Stimulated activated naive CD8-positive, alpha-beta T cell treated with anti-CD3 and anti-CD28 coated beads, Interleukin-15, Interleukin-2, amounts not matched to agents 100 ng/mL and 50 ng/mL, for 24 hours (primary cell): ENCODE results near the gene INSYN2B.

Experiments used
- H3K27ac Mint-ChIP-seq: one replicate; pipeline ENCODE4 v1.8.0; 2021; ENCODE audit warnings: mild to moderate bottlenecking, mixed read lengths
- H3K27me3 Mint-ChIP-seq: one replicate; pipeline ENCODE4 v1.8.0; 2021; ENCODE audit warnings: mixed read lengths
- H3K36me3 Mint-ChIP-seq: one replicate; pipeline ENCODE4 v1.8.0; 2021; ENCODE audit warnings: low read depth, mixed read lengths
- H3K4me1 Mint-ChIP-seq: one replicate; pipeline ENCODE4 v1.8.0; 2021; ENCODE audit warnings: low read depth, mixed read lengths
- H3K4me3 Mint-ChIP-seq: one replicate; pipeline ENCODE4 v1.8.0; 2021; ENCODE audit warnings: mild to moderate bottlenecking, mixed read lengths
- H3K9me3 Mint-ChIP-seq: one replicate; pipeline ENCODE4 v1.8.0; 2021; ENCODE audit warnings: mixed read lengths

Gene INSYN2B

DNA sequence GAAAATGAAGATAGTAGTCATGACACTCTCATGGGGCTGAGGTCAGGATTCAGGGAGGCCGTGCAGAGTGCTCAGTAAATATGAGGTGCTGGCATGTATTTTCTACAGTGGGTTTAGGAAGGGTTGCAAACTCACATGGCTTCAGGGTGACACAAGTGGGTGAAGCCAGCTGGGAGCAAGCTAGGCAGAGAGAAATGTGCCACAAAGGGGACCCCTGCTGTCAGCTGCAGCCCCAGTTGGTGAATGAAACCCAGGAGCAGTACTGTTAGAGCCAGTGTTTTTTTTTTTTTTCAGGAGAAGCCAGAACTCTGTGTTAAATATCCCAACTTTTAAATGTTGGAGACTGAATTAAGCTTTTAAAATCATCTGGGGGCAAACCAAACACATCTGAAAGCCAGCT, 75.3 kb downstream of the INSYN2B start:
- no peak overlapping the region for H3K27ac Mint-ChIP-seq
- H3K4me3 Mint-ChIP-seq: no peak overlapping the region

DNA sequence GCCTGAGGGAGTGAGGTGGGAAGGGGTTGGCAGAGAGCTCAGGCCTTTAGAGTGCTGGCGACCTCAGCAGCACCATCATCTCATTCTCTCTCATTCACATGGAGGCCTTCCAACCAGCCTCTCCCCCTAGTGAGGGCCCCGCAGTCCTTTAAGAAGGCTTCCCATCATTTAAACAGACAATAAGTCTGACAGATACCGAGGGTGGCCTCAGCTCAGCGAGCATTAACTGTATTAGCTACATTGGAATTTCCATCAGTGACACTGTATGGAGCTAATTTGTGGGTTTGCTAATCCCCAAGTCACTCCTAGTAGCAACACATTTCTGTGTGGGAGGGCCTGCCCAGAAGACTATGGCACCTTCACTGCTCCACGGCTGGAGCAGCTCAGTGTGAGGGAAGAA, 75.8 kb downstream of the INSYN2B start:
- Mint-ChIP-seq H3K27ac (no peak overlapping the region), H3K4me3 (no peak overlapping the region), H3K4me1 (peaks cover 23% of the 10 kb centered on the region), H3K9me3 (no peaks in the 10 kb centered on the region), H3K27me3 (no peaks in the 10 kb centered on the region), H3K36me3 (peaks cover 25% of the 10 kb centered on the region)

More for the DNA sequence above, 75.3 kb downstream of the INSYN2B start:
- Mint-ChIP-seq H3K27me3 (no peaks in the 10 kb centered on the region), H3K36me3 (peaks cover 20% of the 10 kb centered on the region), H3K4me1 (peaks cover 23% of the 10 kb centered on the region), H3K9me3 (no peaks in the 10 kb centered on the region)

DNA sequence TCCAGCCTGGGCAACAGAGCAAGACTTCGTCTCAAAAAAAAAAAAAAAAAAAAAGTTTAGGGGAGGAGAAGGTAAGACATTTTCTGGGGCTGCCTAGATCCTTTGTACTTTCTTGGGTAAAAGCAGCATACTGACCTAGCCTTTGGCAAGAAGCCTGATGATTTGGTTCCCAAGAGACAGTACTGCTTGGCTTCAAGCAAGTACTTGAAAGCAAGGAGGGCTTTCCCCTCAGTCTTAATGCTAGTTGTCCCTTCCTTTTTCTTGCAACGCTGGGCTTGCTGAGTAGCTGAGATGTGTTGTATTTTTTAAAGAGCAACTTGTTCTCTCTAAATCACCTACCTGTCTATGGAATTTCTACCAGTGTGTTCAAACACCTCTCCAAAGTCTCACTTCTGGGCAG, 76.2 kb downstream of the INSYN2B start:
- Mint-ChIP-seq H3K27ac (no peak overlapping the region), H3K4me3 (no peak overlapping the region), H3K27me3 (no peaks in the 10 kb centered on the region), H3K9me3 (no peaks in the 10 kb centered on the region), H3K36me3 (peaks cover 28% of the 10 kb centered on the region), H3K4me1 (peaks cover 23% of the 10 kb centered on the region)

DNA sequence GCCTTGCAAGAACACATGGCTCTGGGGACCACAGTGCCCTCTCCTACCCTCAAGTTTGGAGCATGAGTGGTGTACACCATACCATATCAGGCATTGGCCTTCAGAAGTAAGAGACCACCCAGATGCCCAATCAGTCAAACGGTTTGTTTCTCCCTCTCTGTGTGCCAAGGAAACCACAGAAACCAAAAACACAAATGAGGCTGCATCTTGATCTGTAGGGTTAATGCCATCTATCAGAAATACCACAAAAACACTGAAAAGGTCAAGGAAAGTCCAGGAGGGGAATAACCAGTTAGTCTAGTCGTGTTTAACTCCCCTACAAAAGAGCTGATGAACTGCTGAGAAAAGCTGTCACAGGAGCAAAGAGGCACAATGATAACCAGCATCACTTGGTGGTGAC, 78.4 kb downstream of the INSYN2B start:
- Mint-ChIP-seq H3K9me3 (no peaks in the 10 kb centered on the region), H3K36me3 (peaks cover 38% of the 10 kb centered on the region), H3K27me3 (no peaks in the 10 kb centered on the region), H3K4me1 (peaks cover 23% of the 10 kb centered on the region), H3K4me3 (no peak overlapping the region), H3K27ac (peak overlapping the region; percentile 82)

DNA sequence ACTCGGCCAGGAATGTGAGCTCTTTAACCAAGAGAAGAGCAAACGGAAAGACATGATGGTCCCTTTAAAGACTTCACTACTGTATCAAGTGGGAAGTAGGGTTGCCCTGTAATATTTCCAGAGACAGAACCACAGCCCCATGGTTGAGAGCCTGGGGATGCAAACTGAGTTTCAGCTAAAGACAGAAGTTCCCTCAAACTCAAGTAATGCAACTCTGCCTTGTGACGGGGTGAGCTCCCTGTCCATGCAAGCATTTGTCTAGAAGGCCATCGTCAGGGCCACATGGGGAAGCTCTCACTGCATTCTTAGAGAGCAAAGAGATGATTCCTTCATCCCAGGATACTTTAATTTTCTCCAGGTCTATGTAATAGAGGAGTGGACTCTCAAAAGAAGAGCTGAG, 82.8 kb downstream of the INSYN2B start:
- H3K4me1 Mint-ChIP-seq: peaks cover 23% of the 10 kb centered on the region
- H3K4me3 Mint-ChIP-seq: no peak overlapping the region
- H3K9me3 Mint-ChIP-seq: no peaks in the 10 kb centered on the region
- H3K27ac Mint-ChIP-seq: no peak overlapping the region
- H3K27me3 Mint-ChIP-seq: no peaks in the 10 kb centered on the region
- H3K36me3 Mint-ChIP-seq: peaks cover 66% of the 10 kb centered on the region

DNA sequence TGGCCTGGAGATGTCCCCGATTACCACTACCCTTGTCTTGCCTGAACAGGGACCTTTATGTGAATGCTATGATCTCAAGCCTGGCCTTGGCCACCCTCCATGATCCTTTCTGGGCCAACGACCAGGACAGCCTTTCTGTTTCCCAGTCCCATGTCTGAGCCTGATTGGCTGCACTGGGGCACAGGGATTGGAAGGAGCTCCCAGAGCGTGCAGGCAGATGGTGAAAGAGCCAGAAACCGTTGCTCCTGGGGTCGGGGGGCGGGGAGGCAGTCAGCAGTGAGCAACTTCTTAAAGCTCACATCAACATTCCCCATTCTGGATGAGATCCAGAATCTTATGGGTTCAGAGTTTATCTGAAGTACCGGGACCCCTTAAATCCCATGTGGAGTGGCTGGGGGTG, 84.4 kb downstream of the INSYN2B start:
- Mint-ChIP-seq H3K4me3 (no peak overlapping the region), H3K27me3 (no peaks in the 10 kb centered on the region), H3K27ac (no peak overlapping the region), H3K36me3 (peaks cover 60% of the 10 kb centered on the region), H3K9me3 (no peaks in the 10 kb centered on the region), H3K4me1 (peaks cover 9% of the 10 kb centered on the region)

DNA sequence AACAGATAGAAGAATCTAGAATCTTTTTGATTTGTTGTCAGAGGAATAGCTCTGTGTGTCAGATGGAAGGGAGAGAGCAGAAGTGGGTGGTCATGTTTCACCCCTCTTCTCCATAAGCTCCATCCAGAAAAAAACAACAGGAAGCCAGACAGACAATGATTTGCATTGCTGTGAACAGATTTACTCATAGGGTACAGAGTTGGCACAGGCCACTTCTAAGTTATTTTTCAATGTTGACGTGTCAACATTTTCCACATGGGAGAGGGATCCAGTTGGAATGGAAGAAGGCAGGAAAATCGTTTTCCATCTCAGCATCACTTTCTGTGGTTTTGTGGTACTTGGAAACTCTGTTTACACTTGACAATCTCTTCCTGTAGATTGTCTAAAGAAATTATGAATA, 86.7 kb downstream of the INSYN2B start:
- Mint-ChIP-seq H3K4me3 (no peak overlapping the region), H3K27ac (no peak overlapping the region), H3K9me3 (no peaks in the 10 kb centered on the region), H3K27me3 (no peaks in the 10 kb centered on the region), H3K36me3 (peaks cover 50% of the 10 kb centered on the region), H3K4me1 (no peaks in the 10 kb centered on the region)

DNA sequence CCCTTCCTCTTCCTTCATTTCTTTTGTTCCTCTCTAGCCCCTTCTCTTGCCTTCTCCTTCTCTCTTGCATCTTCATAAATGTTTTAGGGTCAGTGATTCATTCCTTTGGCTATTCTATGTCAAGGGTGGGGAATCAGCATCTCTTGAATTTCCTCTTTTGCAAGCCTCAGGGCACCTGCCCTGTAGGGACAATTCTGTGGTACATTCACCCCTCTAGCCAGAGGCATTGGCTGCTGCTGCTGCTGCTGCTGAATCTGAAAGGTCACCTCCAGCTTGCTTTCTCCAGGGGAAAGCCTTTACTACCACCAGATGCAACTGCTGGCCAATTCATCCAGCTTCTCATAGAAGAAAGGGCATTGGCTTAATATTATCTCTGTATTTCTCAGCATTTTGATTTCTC, 87.3 kb downstream of the INSYN2B start:
- Mint-ChIP-seq H3K36me3 (peaks cover 49% of the 10 kb centered on the region), H3K27ac (peak overlapping the region; percentile 17), H3K9me3 (no peaks in the 10 kb centered on the region), H3K4me3 (no peak overlapping the region), H3K4me1 (no peaks in the 10 kb centered on the region), H3K27me3 (no peaks in the 10 kb centered on the region)

DNA sequence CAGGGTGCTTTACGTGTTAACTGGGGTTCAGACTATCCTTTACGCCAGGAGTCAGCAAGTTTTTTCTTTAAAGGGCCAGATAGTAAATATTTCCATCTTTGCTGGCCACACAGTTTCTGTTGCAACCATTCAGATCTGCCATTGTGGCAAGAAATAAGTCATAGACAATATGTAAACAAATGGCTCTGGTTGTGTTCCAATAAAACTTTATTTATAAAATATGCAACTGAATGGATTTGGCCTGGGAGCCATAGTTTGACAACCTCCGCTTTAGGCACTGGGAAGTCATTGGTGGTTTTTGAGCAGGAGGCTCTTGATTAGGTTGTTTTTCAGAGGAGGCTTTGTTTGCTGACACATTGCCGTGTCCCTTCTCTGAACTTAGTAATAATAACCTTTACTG, 90.7 kb downstream of the INSYN2B start:
- Mint-ChIP-seq H3K4me1 (no peaks in the 10 kb centered on the region), H3K27ac (no peak overlapping the region), H3K36me3 (peaks cover 46% of the 10 kb centered on the region), H3K4me3 (no peak overlapping the region), H3K27me3 (no peaks in the 10 kb centered on the region), H3K9me3 (no peaks in the 10 kb centered on the region)

DNA sequence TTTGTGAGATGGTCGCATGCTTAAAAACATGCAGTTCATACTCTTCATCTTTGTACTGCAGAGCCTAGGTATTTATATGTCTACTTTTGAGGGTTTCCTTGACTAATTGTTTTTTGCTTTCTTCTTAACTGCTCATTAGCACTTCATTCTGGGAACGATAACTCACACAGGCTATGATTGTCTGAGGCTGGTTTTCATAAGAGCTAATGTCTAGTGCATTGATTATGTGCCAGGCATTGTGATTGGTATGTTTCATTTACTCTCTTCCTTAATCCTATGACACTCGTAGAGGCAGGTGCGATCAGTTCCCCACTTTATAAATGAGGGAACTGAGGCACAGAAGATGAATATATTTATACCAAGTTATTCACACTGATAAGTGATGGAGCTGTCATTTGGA, 93.6 kb downstream of the INSYN2B start:
- H3K27ac Mint-ChIP-seq: no peak overlapping the region
- peaks cover 43% of the 10 kb centered on the region for H3K36me3 Mint-ChIP-seq
- no peaks in the 10 kb centered on the region for H3K9me3 Mint-ChIP-seq
- no peak overlapping the region for H3K4me3 Mint-ChIP-seq
- H3K27me3 Mint-ChIP-seq: no peaks in the 10 kb centered on the region
- H3K4me1 Mint-ChIP-seq: no peaks in the 10 kb centered on the region

DNA sequence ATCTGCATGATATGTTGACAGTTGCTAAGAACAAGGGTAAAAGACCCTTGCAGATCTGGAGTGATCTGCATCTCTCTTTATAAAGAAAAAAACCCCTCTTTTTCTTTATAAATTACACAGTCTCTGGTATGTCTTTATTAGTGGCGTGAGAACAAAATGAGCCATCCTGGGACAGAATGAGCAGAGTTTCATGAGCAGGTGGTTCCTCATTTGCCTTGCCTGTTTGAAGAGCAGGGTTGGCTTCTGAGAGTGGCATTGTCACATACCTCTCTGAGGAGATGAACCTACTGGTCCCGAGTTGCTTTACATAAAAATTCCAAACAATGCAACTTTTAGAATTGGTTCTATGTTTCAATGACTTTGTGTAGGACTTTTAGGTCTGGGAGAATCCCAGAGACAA, 94.3 kb downstream of the INSYN2B start:
- Mint-ChIP-seq H3K36me3 (peaks cover 43% of the 10 kb centered on the region), H3K9me3 (no peaks in the 10 kb centered on the region), H3K27ac (no peak overlapping the region), H3K4me3 (no peak overlapping the region), H3K4me1 (no peaks in the 10 kb centered on the region), H3K27me3 (no peaks in the 10 kb centered on the region)

DNA sequence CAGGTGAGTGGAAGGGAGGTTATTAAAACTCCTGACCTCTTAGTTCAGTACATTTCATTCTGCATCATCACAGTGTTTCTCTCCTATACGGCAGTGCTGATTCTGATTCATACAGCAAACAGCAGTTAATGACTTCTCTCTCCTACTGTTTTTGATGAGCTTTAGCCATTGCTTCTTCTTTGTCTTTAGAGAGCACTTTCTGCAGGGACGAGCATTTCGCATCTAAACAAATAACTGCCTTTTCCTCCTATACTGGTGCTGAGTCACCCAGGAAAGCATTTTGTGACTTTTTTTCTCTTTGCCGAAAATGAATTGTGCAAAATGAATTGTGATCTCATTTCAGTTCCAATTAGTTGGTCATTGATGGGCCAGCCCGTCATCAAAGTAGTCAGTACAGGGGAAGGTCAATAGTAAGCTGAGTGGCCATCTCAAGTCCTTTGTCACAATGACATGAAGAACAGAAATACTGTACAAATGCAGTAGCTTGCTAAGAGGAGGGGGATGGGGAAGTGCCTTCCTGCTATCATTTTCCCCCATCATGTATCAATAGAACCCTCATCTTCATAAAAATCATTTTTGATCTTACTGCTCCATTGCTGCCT, 98.5 kb downstream of the INSYN2B start:
- Mint-ChIP-seq H3K27ac (no peak overlapping the region), H3K9me3 (no peaks in the 10 kb centered on the region), H3K27me3 (no peaks in the 10 kb centered on the region), H3K36me3 (peaks cover 51% of the 10 kb centered on the region), H3K4me3 (no peak overlapping the region), H3K4me1 (peaks cover 1% of the 10 kb centered on the region)

DNA sequence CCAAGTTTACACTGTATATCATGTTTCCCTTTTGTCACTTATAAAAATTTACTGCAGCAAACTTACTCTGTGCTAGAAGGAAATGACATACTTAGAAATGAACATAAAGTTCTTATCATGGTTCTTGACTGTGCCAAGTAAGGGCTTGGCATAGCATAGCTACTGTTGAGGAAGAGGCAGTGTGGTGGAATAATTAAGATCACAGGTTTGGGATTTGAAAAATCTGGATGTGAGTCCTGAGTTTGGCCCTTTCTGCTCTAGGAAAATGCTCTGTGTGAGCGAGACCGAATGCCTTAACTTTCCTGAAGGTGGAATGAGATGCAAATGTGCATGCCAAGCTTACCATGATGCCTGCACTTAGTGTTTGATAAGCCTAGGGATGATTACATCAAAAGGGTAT, 99.5 kb downstream of the INSYN2B start:
- no peak overlapping the region for H3K4me3 Mint-ChIP-seq
- no peak overlapping the region for H3K27ac Mint-ChIP-seq
- H3K36me3 Mint-ChIP-seq: peaks cover 50% of the 10 kb centered on the region
- peaks cover 8% of the 10 kb centered on the region for H3K4me1 Mint-ChIP-seq
- H3K27me3 Mint-ChIP-seq: no peaks in the 10 kb centered on the region
- H3K9me3 Mint-ChIP-seq: no peaks in the 10 kb centered on the region

DNA sequence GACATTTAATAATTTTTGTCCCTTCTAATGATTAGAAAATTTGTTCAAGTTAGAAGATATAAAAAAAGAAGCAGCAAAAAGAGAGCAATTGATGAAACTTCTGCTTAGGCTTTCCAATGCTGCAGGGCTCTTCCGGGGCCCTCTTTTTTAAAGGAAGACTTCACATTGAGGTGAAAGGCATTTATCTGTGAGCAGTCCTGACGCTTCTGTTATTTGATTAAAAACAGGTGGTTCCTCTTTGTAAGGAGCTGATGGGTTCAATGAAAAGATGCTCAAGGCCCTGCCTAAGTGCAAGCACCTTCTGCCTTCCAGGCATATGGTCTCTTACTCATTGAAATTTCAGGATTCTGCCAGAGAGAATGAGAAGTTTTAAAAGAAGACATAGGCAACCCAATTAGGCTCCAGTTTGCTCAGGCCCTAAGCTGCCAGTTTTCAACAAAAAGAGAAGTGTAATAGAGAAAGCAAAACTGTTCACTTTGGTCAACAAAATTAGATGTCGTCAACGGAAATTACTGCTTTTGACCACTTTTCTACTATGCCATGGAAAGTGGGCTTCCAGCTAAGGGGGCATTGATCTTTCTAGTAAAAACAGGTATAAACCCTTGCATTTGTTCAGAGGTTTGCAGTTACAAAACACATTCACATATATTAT, 100.2 kb downstream of the INSYN2B start:
- H3K27ac Mint-ChIP-seq: no peak overlapping the region
- H3K36me3 Mint-ChIP-seq: peaks cover 49% of the 10 kb centered on the region
- H3K4me3 Mint-ChIP-seq: no peak overlapping the region
- no peaks in the 10 kb centered on the region for H3K9me3 Mint-ChIP-seq
- H3K27me3 Mint-ChIP-seq: no peaks in the 10 kb centered on the region
- H3K4me1 Mint-ChIP-seq: peaks cover 8% of the 10 kb centered on the region

DNA sequence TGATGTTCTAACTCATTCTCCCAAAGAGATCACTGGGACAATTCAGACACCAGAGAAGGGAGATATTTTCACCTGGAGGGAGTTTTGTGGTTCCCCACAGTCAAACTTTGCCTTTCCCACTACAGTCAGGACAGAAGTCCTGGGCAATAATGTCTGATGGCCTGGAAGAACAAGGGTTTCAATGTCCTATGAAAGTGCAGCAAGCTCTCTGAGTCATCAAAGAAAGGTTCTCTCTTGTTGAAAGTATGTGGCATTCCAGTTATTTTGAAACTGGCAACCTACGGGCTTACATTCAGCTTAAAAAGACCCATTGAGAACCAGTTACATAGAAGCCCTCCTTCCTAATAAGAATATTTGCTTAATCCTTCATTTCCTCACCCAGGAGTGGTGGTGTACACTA, 103.9 kb downstream of the INSYN2B start:
- peaks cover 43% of the 10 kb centered on the region for H3K36me3 Mint-ChIP-seq
- H3K4me1 Mint-ChIP-seq: peaks cover 8% of the 10 kb centered on the region
- no peak overlapping the region for H3K27ac Mint-ChIP-seq
- no peaks in the 10 kb centered on the region for H3K9me3 Mint-ChIP-seq
- H3K27me3 Mint-ChIP-seq: no peaks in the 10 kb centered on the region
- no peak overlapping the region for H3K4me3 Mint-ChIP-seq

DNA sequence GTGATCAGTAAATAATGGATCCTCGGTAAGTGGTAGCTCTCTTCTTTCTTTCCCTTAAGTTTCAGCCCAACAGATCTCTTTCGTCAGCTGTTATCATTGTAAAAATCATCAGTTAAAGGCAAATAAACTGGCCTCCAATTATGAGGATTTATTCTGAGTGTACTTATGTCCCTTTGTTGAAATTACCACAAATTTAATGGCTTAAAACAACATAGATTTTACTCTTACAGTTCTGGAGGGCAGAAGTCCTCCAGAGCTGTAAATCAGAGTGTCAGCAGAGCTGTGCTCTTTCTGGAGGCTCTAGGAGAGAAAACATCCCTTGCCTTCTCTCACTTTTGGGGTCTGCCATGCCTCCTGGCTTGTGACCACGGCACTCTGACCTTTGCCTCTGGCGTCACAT, 104.6 kb downstream of the INSYN2B start:
- no peaks in the 10 kb centered on the region for H3K27me3 Mint-ChIP-seq
- H3K4me3 Mint-ChIP-seq: no peak overlapping the region
- peaks cover 8% of the 10 kb centered on the region for H3K4me1 Mint-ChIP-seq
- no peaks in the 10 kb centered on the region for H3K9me3 Mint-ChIP-seq
- H3K27ac Mint-ChIP-seq: no peak overlapping the region
- peaks cover 40% of the 10 kb centered on the region for H3K36me3 Mint-ChIP-seq
